Chondrocyte (in vitro differentiated cells): ENCODE data around the gene DDOST. TPM values are rescaled to one million over a fixed set of nuclear protein-coding genes. Genes with fewer than 3 reads are reported as not detected.
A peak's percentile ranks its signal among the peaks of the same experiment; 100 is the strongest.

Source experiments
- DNase-seq: peaks from one replicate; pipeline ENCODE4 v3.0.0; 2021; ENCODE audit warnings: mixed read lengths, low spot score
- H3K27ac Mint-ChIP-seq: one replicate; pipeline ENCODE4 v1.8.0; 2021; ENCODE audit warnings: mild to moderate bottlenecking, moderate library complexity, mixed read lengths; ENCODE audit not compliant: unreplicated experiment
- H3K27me3 Mint-ChIP-seq: 2 replicates; pipeline ENCODE4 v1.8.0; 2021; ENCODE audit warnings: low read depth, mixed read lengths
- H3K36me3 Mint-ChIP-seq: 2 replicates; pipeline ENCODE4 v1.8.0; 2021; ENCODE audit warnings: low read depth, mixed read lengths
- H3K4me1 Mint-ChIP-seq: 2 replicates; pipeline ENCODE4 v1.8.0; 2021; ENCODE audit warnings: low read depth, mild to moderate bottlenecking, mixed read lengths
- H3K4me3 Mint-ChIP-seq: one replicate; pipeline ENCODE4 v1.8.0; 2021; ENCODE audit warnings: mild to moderate bottlenecking, moderate library complexity, mixed read lengths; ENCODE audit not compliant: unreplicated experiment
- H3K9me3 Mint-ChIP-seq: 2 replicates; pipeline ENCODE4 v1.8.0; 2021; ENCODE audit warnings: low read depth, mixed read lengths
- CTCF ChIP-seq: fragments of 200-600 bp; sonication (generic); IDR thresholded peaks from 2 replicates; pipeline ENCODE4 v1.5.0; 2021; ENCODE audit warnings: antibody characterized with exemption, mild to moderate bottlenecking, moderate library complexity
- total RNA-seq: library from RNA; stranded (reverse); gene quantifications from 3 replicates; pipeline ENCODE4 v1.2.1, GENCODE V29; 2021

DDOST gene
- total RNA-seq, 1 donor from 2014 or later = 223 TPM

- H3K36me3 Mint-ChIP-seq = no peaks in the 10 kb centered on the region
Observed at GRCh38 chr1:20701847-20702246, 40.7 kb upstream of the DDOST start.

GRCh38 chr1:20701446-20701845 lies 40.3 kb upstream of the DDOST start:
- Mint-ChIP-seq H3K9me3 (no peaks in the 10 kb centered on the region), H3K27me3 (no peaks in the 10 kb centered on the region), H3K36me3 (no peaks in the 10 kb centered on the region), H3K4me3 (no peak overlapping the region), H3K27ac (no peak overlapping the region), H3K4me1 (peaks cover 19% of the 10 kb centered on the region)
- TF ChIP-seq CTCF = no peak
- DNase-seq = no peak

More at GRCh38 chr1:20701847-20702246, 40.7 kb upstream of the DDOST start:
- no peak for TF ChIP-seq CTCF
- Mint-ChIP-seq H3K27me3 (no peaks in the 10 kb centered on the region), H3K4me3 (no peak overlapping the region), H3K27ac (no peak overlapping the region), H3K4me1 (peaks cover 16% of the 10 kb centered on the region), H3K9me3 (no peaks in the 10 kb centered on the region)
- DNase-seq = no peak

- DNase-seq = no peak
- Mint-ChIP-seq H3K4me3 (no peak overlapping the region), H3K27ac (no peak overlapping the region), H3K4me1 (peaks cover 24% of the 10 kb centered on the region), H3K36me3 (no peaks in the 10 kb centered on the region), H3K27me3 (no peaks in the 10 kb centered on the region), H3K9me3 (no peaks in the 10 kb centered on the region)
- no peak for TF ChIP-seq CTCF
Observed at GRCh38 chr1:20700636-20701215, 39.6 kb upstream of the DDOST start.

GRCh38 chr1:20699558-20699957 lies 38.4 kb upstream of the DDOST start:
- H3K27me3 Mint-ChIP-seq = no peaks in the 10 kb centered on the region
- H3K36me3 Mint-ChIP-seq = no peaks in the 10 kb centered on the region
- H3K4me1 Mint-ChIP-seq = peaks cover 24% of the 10 kb centered on the region
- no peak for TF ChIP-seq CTCF
- no peak overlapping the region for H3K27ac Mint-ChIP-seq
- H3K4me3 Mint-ChIP-seq = no peak overlapping the region
- no peak for DNase-seq
- no peaks in the 10 kb centered on the region for H3K9me3 Mint-ChIP-seq

- no peak for TF ChIP-seq CTCF
- DNase-seq = no peak
- Mint-ChIP-seq H3K4me1 (peaks cover 24% of the 10 kb centered on the region), H3K4me3 (peak overlapping the region; percentile 45), H3K27ac (peak overlapping the region; percentile 94), H3K9me3 (no peaks in the 10 kb centered on the region), H3K27me3 (no peaks in the 10 kb centered on the region), H3K36me3 (no peaks in the 10 kb centered on the region)
Observed at GRCh38 chr1:20698195-20698910, 37.2 kb upstream of the DDOST start.
